B cell (primary cell): ENCODE results near the gene CDK12.

Experiments
- CTCF ChIP-seq: fragments of 200-600 bp; IDR thresholded peaks from one replicate; pipeline ENCODE4 v1.8.0; 2022; ENCODE audit warnings: antibody characterized with exemption, mild to moderate bottlenecking
- EZH2 ChIP-seq: IDR thresholded peaks from 2 replicates; pipeline ENCODE4 v1.6.1; 2012; ENCODE audit warnings: borderline replicate concordance, low read depth, mild to moderate bottlenecking, moderate library complexity, low read length; ENCODE audit not compliant: insufficient read depth, poor library complexity, severe bottlenecking

GRCh38 chr17:39429600-39429999 lies 31.7 kb upstream of the CDK12 start:
- no peak for TF ChIP-seq CTCF
- no peak for TF ChIP-seq EZH2
